Amniotic epithelial cell (primary cell): ENCODE results near the gene U2AF1.
"Not testable (repeated sequence)": the region's sequence is repeated elsewhere in the genome, so short reads cannot be mapped to it uniquely, and the experiment has no call there.

Source experiments
- DNase-seq: peaks from one replicate; pipeline ENCODE4 v3.0.0-alpha.2; 2010; ENCODE audit warnings: low read depth

Gene U2AF1

GRCh38 chr21:43106965-43107793 lies at the start of gene U2AF1:
Gene U2AF1 (minus strand): TSS chr21:43107570. CDS start chr21:43107494, 76 bp downstream.
- not testable (repeated sequence) for DNase-seq

- DNase-seq: not testable (repeated sequence)
Measured at GRCh38 chr21:43153601-43154000, 46.2 kb upstream of the U2AF1 start.

- not testable (repeated sequence) for DNase-seq
Measured at GRCh38 chr21:43149344-43149743, 42.0 kb upstream of the U2AF1 start.

DNA sequence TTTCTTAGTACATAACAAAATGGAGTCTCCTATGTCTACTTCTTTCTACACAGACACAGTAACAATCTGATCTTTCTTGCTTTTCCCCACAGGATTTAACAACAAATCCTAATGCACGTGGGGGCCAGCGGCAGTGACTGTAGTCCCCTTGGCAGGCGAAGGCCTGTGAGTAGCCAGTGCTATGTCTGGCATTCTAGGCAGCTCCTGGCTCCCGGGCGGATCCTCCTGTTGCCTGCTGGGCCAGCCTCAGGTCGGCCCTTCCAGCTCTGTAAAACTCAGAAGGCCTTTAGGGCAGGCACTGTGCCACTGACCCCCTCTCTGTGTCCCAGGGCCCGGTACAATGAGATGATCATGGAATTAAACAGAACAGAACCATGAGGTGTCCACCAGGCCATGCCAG lies 40.6 kb upstream of the U2AF1 start:
- DNase-seq: not testable (repeated sequence)

GRCh38 chr21:43146637-43147036 lies 39.3 kb upstream of the U2AF1 start:
- not testable (repeated sequence) for DNase-seq

GRCh38 chr21:43141407-43141806 lies 34.0 kb upstream of the U2AF1 start:
- not testable (repeated sequence) for DNase-seq

DNA sequence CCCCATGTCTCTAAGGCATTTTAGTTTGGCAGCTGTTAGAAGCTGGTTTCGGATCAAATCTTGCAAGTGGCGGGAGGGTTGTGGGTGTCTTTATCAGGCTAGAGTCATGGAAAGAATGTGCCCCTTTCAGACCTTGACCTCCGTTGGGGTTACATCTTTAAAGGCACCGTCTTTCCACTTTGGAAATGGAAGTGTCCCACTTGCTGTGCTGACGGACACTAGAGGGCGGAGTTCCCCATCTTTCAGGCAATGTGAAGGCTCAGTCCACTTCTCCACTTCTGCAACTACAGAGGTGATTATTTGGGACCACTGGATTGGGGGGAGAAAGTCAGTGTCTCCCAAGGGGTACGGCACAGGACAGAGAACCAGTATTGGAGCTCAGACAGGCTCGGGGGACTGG lies 31.6 kb upstream of the U2AF1 start:
- DNase-seq: not testable (repeated sequence)

DNA sequence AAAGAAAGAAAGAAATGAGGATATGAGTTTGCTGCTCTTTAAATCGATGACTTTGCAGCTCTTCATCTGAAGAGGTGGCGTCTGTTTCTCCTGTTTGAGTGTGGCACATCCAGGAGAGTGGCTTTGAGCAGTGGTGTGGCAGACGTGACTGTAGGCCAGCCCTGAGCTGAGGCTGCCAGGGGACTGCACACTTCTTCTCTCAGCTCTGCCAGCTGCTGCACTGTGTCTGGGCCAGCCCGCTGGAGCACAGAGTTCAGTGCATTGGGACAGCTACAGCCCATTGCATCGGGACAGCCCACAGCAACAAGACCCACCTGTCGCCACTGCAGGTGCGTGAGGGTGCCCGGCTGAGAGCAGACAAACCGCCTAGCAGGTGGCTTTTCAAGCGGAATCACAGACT lies 27.1 kb upstream of the U2AF1 start:
- DNase-seq: not testable (repeated sequence)

GRCh38 chr21:43130094-43130493 lies 22.7 kb upstream of the U2AF1 start:
- not testable (repeated sequence) for DNase-seq

DNA sequence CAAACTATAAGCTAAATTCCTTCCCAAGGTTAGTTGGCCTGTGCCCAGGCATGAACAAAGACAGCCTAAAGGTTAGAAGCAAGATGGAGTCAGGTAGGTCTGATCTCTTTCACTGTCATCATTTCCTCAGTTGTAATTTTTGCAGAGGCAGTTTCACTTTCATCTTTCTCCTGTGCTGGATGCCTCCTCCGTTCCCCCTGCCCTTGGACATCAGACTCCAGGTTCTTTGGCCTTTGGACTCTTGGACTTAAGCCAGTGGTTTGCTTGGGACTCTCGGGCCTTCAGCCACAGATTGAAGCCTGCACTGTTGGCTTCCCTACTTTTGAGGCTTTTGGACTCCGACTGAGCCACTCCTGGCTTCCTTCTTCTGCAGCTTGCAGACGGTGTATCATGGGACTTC lies 8.6 kb upstream of the U2AF1 start:
- DNase-seq: not testable (repeated sequence)

DNA sequence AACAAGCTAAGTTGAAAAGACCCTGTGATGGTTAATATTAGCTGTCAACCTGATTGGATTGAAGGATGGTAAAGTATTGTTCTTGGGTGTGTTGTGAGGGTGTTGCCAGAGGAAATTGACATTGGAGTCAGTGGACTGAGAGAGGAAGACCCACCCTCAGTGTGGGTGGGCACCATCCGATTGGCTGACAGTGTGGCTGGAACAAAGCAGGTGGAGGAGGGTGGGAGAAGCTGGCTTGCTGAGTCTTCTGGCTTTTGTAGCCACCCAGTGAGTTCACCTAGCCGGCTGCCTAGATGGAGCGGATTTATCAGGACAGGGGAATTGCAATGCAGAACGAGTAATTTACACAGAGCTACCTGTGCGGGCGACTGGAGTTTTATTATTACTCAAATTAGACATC lies 7.1 kb upstream of the U2AF1 start:
- DNase-seq: not testable (repeated sequence)

GRCh38 chr21:43109006-43109405 lies 1.6 kb upstream of the U2AF1 start:
- not testable (repeated sequence) for DNase-seq

GRCh38 chr21:43108177-43108576 lies 807 bp upstream of the U2AF1 start:
- DNase-seq: not testable (repeated sequence)

DNA sequence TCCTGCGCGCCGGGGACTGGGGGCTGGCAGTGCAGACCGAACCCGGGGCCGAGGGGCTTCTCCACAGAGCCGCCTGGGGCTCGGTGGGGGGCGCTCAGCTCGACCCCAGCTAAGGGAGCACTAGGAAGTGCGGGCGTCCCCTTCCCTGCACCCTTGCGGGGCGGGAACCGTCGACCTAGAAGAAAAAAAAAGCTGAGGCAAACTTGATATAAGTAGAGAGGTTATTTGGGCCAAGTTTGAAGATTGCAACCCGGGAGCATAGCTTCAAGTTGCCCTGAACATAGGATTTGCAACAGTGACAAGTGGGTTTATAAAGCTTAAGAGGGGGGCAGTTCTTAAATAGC lies 396 bp upstream of the U2AF1 start:
- not testable (repeated sequence) for DNase-seq

GRCh38 chr21:43104642-43105041 lies 2.7 kb downstream of the U2AF1 start:
- not testable (repeated sequence) for DNase-seq

DNA sequence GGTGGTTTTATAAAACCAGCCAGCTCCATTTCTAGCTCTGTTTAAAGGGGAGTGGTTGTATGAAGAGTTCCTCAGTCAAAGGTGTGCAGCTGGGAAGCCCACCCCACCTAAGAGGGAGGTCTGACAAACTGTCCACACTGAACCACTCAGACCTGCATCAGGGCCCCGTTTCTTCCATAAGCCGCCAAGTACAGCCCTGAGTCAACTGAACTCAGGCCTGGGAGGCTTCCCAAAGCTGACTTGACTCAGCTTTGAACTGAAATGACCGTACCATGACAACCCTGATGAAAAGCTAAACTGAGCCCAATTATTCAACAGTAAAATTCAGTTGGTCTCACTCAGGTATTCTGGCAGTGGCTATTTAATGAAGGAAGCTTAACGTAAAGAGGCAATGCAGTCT lies 5.1 kb downstream of the U2AF1 start:
- DNase-seq: not testable (repeated sequence)

GRCh38 chr21:43101676-43102075 lies 5.7 kb downstream of the U2AF1 start:
- not testable (repeated sequence) for DNase-seq

DNA sequence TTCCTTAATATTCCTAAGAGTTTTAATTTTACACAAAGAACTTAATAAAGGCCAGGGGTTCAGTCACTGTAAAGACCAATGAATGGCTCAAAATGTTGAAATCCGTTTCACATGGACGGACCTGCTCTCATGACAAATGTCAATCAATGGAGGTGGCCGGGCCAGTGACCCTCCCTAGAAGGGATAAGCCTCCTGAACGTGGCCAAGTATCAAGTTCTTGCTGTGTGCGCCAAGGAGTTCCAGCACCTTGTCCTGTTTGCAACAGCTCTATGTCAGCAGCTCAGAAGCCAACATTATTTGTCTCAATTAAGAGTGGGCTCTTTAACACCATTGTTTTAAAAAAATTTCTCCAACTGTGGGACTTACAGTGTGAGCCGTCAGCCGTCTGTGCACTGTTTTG lies 6.4 kb downstream of the U2AF1 start:
- not testable (repeated sequence) for DNase-seq

- DNase-seq: not testable (repeated sequence)
Measured at GRCh38 chr21:43091979-43092614, 15.3 kb downstream of the U2AF1 start.

- not testable (repeated sequence) for DNase-seq
Measured at GRCh38 chr21:43090947-43091346, 16.4 kb downstream of the U2AF1 start.

DNA sequence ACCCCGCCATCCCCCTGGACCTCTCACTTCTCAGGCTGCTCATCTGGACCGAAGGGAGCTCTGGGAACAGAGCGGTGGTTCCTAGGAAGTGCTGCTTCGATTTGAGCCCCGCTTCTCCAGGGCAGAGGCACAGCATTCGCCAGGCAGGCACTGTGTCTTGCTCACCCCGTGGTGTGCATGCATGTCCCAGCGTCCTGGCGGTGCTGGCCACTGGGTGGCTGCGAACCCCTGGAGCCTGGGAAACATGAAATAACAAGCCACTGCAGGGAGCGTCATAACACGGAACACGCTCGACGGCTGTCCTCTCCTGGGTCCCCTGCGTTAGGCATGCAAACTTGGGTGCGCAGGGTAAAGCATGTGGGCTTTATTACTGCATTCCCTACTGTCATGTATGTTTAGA lies 17.9 kb downstream of the U2AF1 start:
- DNase-seq: not testable (repeated sequence)

DNA sequence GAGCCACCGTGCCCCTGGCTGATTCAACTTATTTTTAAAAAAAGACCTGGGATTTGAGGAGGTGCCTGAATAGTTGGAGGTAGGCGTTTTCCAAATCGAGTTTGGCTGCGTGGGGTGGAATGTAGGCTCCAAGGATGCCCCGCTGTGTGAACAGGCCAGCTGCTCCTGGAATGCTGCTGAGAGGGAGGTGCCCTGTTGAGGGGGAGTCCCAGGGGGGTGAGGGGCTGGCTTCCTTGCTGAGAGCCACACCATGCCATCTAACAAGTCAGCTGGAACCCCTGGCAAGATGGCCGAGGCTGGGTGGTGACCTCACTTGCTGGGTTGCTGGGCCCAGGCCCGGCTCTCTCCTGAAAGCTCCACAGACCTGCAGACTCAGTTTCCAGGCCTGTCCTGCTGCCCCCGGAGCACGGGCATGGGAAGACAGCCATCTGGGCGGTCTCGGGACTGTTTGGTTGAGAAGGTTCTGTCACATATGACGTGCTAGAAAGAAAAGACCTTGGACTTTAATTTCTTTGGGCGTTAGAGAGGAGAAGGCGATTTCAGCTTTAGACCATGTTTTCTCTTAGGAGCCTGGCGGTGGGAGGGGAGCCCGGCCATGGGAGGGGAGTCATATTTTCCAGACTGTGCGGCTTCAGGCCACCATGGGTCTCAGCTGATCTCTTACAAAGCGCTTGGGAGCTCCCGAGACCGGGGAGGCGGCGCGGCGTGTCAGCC lies 24.6 kb downstream of the U2AF1 start:
- DNase-seq: not testable (repeated sequence)

DNA sequence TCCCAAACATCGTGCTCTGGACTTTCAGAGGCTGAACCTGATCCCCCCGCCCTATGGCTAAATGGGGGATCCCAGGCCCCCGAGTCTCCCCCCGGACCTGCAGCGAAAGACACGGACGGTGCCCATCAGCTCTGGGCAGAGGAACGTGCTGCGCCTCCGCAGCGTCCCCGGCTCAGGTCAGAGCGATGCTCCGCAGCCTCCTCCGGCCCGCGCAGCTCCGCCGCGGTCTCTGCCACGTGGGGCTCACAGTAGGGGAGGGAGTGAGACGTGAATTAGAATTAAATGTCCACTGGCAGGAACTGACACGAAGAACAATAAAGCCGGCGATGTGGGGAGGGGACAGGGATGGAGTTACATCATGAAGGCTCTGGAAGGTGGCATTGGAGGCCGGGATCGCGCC lies 30.7 kb downstream of the U2AF1 start:
- DNase-seq: not testable (repeated sequence)
